CD4-positive, alpha-beta memory T cell (primary cell): ENCODE results near the gene ERICH6. TPM values are rescaled to one million over a fixed set of nuclear protein-coding genes. Genes with fewer than 3 reads are reported as not detected.

Experiments
- CTCF ChIA-PET: fragments of 350-600 bp; sonication (Branson Sonifier 250); formaldehyde crosslinking; loops from one replicate; lab custom pipeline; 2021; ENCODE audit warnings: inconsistent platforms; ENCODE audit not compliant: partially characterized antibody; lab: Charles Lee
- POLR2A ChIA-PET: fragments of 350-600 bp; sonication (Branson Sonifier 250); formaldehyde crosslinking; loops from one replicate; lab custom pipeline; 2021; ENCODE audit not compliant: partially characterized antibody; lab: Charles Lee
- DNase-seq, 5 donors: peaks; one replicate each; pipeline versions ENCODE4 v3.0.0 to v3.0.0-alpha.2; 2020 to 2022; ENCODE audit warnings: mixed read lengths in 1 of 5
- H3K27ac ChIP-seq: one replicate; pipeline ENCODE4 v1.7.0; 2013; ENCODE audit warnings: low read depth, low read length
- H3K27me3 ChIP-seq: 2 replicates; pipeline ENCODE4 v1.7.0; 2013; ENCODE audit warnings: mild to moderate bottlenecking, low read length, moderate library complexity; ENCODE audit not compliant: insufficient read depth
- H3K36me3 ChIP-seq: 2 replicates; pipeline ENCODE4 v1.7.0; 2013; ENCODE audit warnings: mild to moderate bottlenecking, low read length, moderate library complexity; ENCODE audit not compliant: insufficient read depth
- H3K4me1 ChIP-seq: 2 replicates; pipeline ENCODE4 v1.7.0; 2013; ENCODE audit warnings: mild to moderate bottlenecking, low read length, moderate library complexity; ENCODE audit not compliant: insufficient read depth
- H3K4me3 ChIP-seq, 2 donors: one replicate each; pipeline ENCODE4 v1.7.0; 2013; ENCODE audit warnings: low read length in 2 of 2, mild to moderate bottlenecking in 1 of 2
- H3K9me3 ChIP-seq, 2 donors: one replicate each; pipeline ENCODE4 v1.7.0; 2013; ENCODE audit warnings: low read length in 2 of 2, control low read depth in 1 of 2; ENCODE audit not compliant: control insufficient read depth in 1 of 2
- H3K27ac Mint-ChIP-seq, 7 donors: one replicate each; pipeline ENCODE4 v1.8.0; 2020 to 2021; ENCODE audit warnings: mixed read lengths in 7 of 7, mild to moderate bottlenecking in 6 of 7, inconsistent platforms in 3 of 7, moderate library complexity in 3 of 7
- H3K27me3 Mint-ChIP-seq, 2 donors: one replicate each; pipeline ENCODE4 v1.8.0; 2020 to 2021; ENCODE audit warnings: mixed read lengths in 2 of 2
- H3K36me3 Mint-ChIP-seq, 2 donors: one replicate each; pipeline ENCODE4 v1.8.0; 2020 to 2021; ENCODE audit warnings: mixed read lengths in 2 of 2, inconsistent platforms in 1 of 2, mild to moderate bottlenecking in 1 of 2
- H3K4me1 Mint-ChIP-seq, 4 donors: one replicate each; pipeline ENCODE4 v1.8.0; 2020 to 2021; ENCODE audit warnings: mixed read lengths in 4 of 4, mild to moderate bottlenecking in 1 of 4
- H3K4me3 Mint-ChIP-seq, 8 donors: one replicate each; pipeline ENCODE4 v1.8.0; 2020 to 2021; ENCODE audit warnings: mixed read lengths in 8 of 8, mild to moderate bottlenecking in 7 of 8, moderate library complexity in 6 of 8, inconsistent platforms in 3 of 8
- H3K9me3 Mint-ChIP-seq, 8 donors: one replicate each; pipeline ENCODE4 v1.8.0; 2020 to 2021; ENCODE audit warnings: mixed read lengths in 8 of 8, mild to moderate bottlenecking in 5 of 8, inconsistent platforms in 3 of 8, moderate library complexity in 1 of 8
- intact Hi-C: fragments of 100-400 bp; cut with micrococcal nuclease; formaldehyde crosslinking; loops from one replicate; pipeline ENCODE4 v1.15.1; 2023
- polyA plus RNA-seq, 2 donors: library from polyadenylated mRNA; unstranded; fragments of 300-500 nt; fragmentation: Illumina TruSeq; gene quantifications; one replicate each; pipeline ENCODE4 v1.2.3, GENCODE V29; 2021
- total RNA-seq, 2 experiments: library from RNA; stranded (reverse); gene quantifications; one replicate each; pipeline ENCODE4 v1.2.3, GENCODE V29; 2021

Gene ERICH6
- total RNA-seq (not detected), polyA plus RNA-seq (under 1 TPM in 1 of 2 donors, not detected in 1; 0.75 TPM)

DNA sequence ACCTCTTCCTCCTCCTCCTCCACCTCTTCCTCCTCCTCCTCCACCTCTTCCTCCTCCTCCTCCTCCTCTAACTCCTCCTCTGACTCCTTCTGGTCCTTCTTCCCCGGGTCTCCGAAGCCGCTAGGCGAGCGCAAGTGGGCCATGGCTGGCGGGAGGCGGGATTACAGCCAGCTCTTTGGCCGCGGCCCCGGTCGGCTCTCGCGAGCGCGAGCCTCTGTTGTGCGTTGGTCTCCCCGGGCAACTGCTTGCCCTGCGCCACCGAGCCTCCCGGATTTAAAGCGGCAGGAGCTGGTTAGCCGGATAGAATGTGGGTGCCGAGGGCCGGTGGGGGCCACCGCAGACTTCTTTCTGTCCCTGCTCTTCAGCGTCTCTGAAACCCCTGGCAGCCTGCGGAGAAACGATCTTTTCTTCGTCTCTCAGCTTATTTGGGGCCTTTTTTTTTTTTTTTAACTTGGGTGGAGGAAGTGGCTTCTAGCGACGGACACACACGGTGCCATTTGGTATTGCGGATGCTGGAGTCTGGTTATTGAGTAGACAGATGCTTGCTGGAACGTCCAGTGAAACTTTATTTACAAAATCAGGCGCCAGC, at the start of gene ERICH6:
Gene ERICH6, minus strand, starts transcription at position 165 of the 589 bp plus-strand sequence. Its CDS starts 22 bp downstream, at position 143.
- H3K9me3 ChIP-seq = no peaks in the 10 kb centered on the region
- POLR2A ChIA-PET = interaction anchor here (0.6 to 4.8 kb wide), 16 partner anchors 8 to 295 kb away, joined by 3 to 94 read pairs (median 4); partner anchors contain the start of genes EIF2A, SELENOT, SERP1 and SIAH2
- H3K9me3 Mint-ChIP-seq = peaks cover 0 to 2% (median 0%) of the 10 kb centered on the region in 8 donors
- H3K27ac ChIP-seq = peak within 1 kb of the TSS; percentile 82
- H3K36me3 ChIP-seq = no peaks in the 10 kb centered on the region
- H3K27ac Mint-ChIP-seq = peak within 1 kb of the TSS; percentile 94 to 99 (median 98)
- peak within 1 kb of the TSS; percentile 92 to 99 (median 96) for H3K4me3 Mint-ChIP-seq
- peaks cover 17 to 20% of the 10 kb centered on the region in 2 donors for H3K36me3 Mint-ChIP-seq
- CTCF ChIA-PET = interaction anchor here (0.7 to 3.1 kb wide), 11 partner anchors 15 to 521 kb away, joined by 3 to 16 read pairs (median 3); partner anchors contain the start of genes SELENOT and SIAH2
- no peaks in the 10 kb centered on the region for H3K27me3 ChIP-seq
- intact Hi-C loops = loop anchor here (1.0 to 10.0 kb wide), 5 partner anchors 59 to 296 kb away; partner anchors contain the start of genes EIF2A, SELENOT, SERP1 and SIAH2
- peaks cover 11 to 30% (median 19%) of the 10 kb centered on the region in 4 donors for H3K4me1 Mint-ChIP-seq
- H3K4me1 ChIP-seq = peaks cover 14% of the 10 kb centered on the region
- H3K4me3 ChIP-seq = peak within 1 kb of the TSS; percentile 78 to 88
- DNase-seq = peak; percentile 75 to 84 (median 82)
- no peaks in the 10 kb centered on the region for H3K27me3 Mint-ChIP-seq

DNA sequence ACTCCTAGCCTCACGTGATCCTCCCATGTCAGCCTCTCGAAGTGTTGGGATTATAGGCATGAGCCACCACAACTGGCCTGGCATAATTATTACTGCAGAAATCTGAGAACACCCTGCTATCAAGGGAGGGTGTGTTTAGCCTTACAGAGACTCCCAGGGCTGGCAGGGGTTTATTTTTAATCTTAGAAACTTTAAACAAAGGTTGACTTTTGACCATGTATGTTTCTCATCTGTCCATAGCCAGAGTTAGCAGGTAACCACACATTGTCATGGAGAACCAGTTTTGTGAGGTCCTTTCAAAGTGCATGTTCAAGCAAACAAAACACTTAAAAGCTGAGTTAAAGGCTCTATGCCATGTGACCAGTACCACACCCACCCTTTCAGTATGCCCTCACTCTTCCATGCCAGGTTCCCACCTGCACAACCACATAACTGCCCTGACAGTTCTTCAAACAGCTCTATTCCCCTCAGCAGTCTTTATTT, 48.1 kb upstream of the ERICH6 start:
- intact Hi-C loops = no loop called here

DNA sequence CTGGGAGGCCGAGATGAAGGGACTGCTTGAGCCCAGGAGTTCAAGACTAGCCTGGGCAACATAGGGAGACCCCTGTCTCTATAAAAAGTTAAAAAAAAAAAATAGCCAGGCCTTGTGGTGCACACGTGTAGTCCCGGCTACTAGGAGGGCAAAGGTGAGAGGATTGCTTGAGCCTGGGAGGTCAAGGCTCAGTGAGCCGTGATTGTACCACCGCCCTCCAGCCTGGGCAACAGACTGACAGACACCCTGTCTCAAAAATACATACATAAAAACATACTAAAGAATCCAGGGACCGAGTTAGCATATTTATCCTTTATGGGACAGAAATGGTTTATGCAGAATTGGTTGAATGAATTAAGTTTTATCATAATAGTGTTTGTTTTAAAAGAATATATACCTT, 45.5 kb upstream of the ERICH6 start:
- Histone ChIP-seq H3K27me3 (no peaks in the 10 kb centered on the region), H3K27ac (no peak overlapping the region), H3K36me3 (no peaks in the 10 kb centered on the region), H3K4me1 (peaks cover 69% of the 10 kb centered on the region), H3K9me3 (no peaks in the 10 kb centered on the region), H3K4me3 (no peak overlapping the region)
- H3K36me3 Mint-ChIP-seq = peaks cover 18 to 19% of the 10 kb centered on the region in 2 donors
- H3K4me3 Mint-ChIP-seq = no peak overlapping the region
- peak overlapping the region in 3 of 7 donors; percentile 25 to 77 (median 56) for H3K27ac Mint-ChIP-seq
- no peaks in the 10 kb centered on the region for H3K27me3 Mint-ChIP-seq
- H3K4me1 Mint-ChIP-seq = peaks cover 64 to 95% (median 81%) of the 10 kb centered on the region in 4 donors
- H3K9me3 Mint-ChIP-seq = no peaks in the 10 kb centered on the region
- ChIA-PET CTCF (interaction anchor here (0.9 kb wide), 1 partner anchor 10 kb away, joined by 5 read pairs; no protein-coding TSS in a partner anchor), POLR2A (interaction anchor here (1.3 kb wide), 1 partner anchor 13 kb away, joined by 6 read pairs; no protein-coding TSS in a partner anchor)
- intact Hi-C loops = no loop called here
- DNase-seq = no peak

More for the DNA sequence above, 48.1 kb upstream of the ERICH6 start:
- Histone ChIP-seq H3K27ac (no peak overlapping the region), H3K36me3 (no peaks in the 10 kb centered on the region), H3K4me1 (peaks cover 63% of the 10 kb centered on the region), H3K4me3 (no peak overlapping the region), H3K9me3 (no peaks in the 10 kb centered on the region), H3K27me3 (no peaks in the 10 kb centered on the region)
- H3K4me1 Mint-ChIP-seq = peaks cover 56 to 91% (median 77%) of the 10 kb centered on the region in 4 donors
- H3K27ac Mint-ChIP-seq = peak overlapping the region in 5 of 7 donors; percentile 35 to 62 (median 48)
- ChIA-PET CTCF (no interaction called here), POLR2A (interaction anchor here (4.2 kb wide), 1 partner anchor 11 kb away, joined by 26 read pairs; the partner anchor contains the start of gene SIAH2)
- H3K4me3 Mint-ChIP-seq = peak overlapping the region in 1 of 8 donors; percentile 47
- H3K36me3 Mint-ChIP-seq = peaks cover 27 to 33% of the 10 kb centered on the region in 2 donors
- no peaks in the 10 kb centered on the region for H3K27me3 Mint-ChIP-seq
- no peak for DNase-seq
- no peaks in the 10 kb centered on the region for H3K9me3 Mint-ChIP-seq

DNA sequence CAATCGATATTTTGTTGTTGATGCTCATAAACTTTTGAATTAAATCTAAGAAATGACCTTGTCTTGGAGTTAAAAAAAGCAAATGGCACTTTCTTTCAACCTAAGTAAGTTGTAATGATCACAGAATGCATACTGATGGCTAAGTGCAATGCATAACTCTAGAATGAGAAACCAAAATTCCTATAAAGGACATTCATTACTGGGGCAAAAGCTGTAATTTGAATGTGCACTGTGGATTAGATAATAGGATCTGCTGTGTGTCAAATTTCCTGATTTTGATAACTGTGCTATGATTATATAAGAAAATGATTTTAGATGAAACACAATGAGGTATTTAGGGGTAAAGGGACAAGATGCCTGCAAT, 44.9 kb upstream of the ERICH6 start:
- POLR2A ChIA-PET = interaction anchor here (1.1 to 1.3 kb wide), 2 partner anchors 11 to 13 kb away, joined by 4 to 6 read pairs; no protein-coding TSS in a partner anchor

DNA sequence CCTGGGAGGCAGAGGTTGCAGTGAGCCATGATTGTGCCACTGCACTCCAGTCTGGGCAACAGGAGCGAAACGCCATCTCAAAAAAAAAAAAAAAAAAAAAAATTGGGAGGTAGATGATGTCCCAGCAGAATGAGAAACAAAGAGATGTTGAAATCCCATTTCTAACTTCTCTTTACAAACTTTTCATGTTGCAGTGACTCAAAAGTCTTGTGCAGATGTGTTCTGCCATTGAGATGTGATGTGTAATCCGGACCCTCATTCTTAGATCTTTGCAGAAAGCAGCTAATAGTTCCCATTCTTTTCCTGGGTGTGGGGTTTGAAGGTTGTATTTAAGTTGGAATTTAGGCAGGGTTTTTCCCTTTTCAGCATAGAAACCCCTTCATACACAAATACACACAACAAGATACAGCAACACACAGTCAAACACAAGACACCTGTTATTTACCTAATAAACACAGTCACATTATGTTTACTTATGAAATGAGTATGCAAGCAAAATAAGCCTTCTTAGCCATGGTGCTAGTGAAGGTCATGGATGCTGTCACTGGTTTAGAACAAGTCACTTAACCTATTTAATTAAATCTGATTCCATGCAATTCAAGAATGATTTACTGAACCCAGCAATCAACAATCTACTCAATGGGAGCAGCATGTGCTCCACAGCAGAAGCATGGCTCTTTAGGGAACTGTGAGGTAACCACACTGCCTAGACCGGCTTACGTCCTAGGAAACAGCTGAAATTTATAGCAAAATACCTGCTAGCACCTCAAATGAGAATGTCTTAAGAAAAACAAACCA, 44.4 kb upstream of the ERICH6 start:
- Mint-ChIP-seq H3K4me1 (peaks cover 64 to 95% (median 80%) of the 10 kb centered on the region in 4 donors), H3K4me3 (no peak overlapping the region), H3K9me3 (no peaks in the 10 kb centered on the region), H3K36me3 (peaks cover 11 to 21% of the 10 kb centered on the region in 2 donors), H3K27ac (peak overlapping the region in 2 of 7 donors; percentile 60 to 62), H3K27me3 (no peaks in the 10 kb centered on the region)
- Histone ChIP-seq H3K27me3 (no peaks in the 10 kb centered on the region), H3K9me3 (no peaks in the 10 kb centered on the region), H3K36me3 (no peaks in the 10 kb centered on the region), H3K4me3 (no peak overlapping the region), H3K27ac (no peak overlapping the region), H3K4me1 (peaks cover 70% of the 10 kb centered on the region)
- CTCF ChIA-PET = interaction anchor here (1.9 kb wide), 1 partner anchor 14 kb away, joined by 7 read pairs; no protein-coding TSS in a partner anchor
- POLR2A ChIA-PET = interaction anchor here (1.0 to 1.3 kb wide), 4 partner anchors 11 to 15 kb away, joined by 3 to 6 read pairs (median 4); partner anchors contain the start of gene SIAH2
- intact Hi-C loops = no loop called here
- DNase-seq = no peak

More for the DNA sequence above, 44.9 kb upstream of the ERICH6 start:
- Histone ChIP-seq H3K9me3 (no peaks in the 10 kb centered on the region), H3K27ac (no peak overlapping the region), H3K36me3 (no peaks in the 10 kb centered on the region), H3K4me3 (no peak overlapping the region), H3K4me1 (peaks cover 69% of the 10 kb centered on the region), H3K27me3 (no peaks in the 10 kb centered on the region)
- no peaks in the 10 kb centered on the region for H3K27me3 Mint-ChIP-seq
- CTCF ChIA-PET = no interaction called here
- no peaks in the 10 kb centered on the region for H3K9me3 Mint-ChIP-seq
- H3K36me3 Mint-ChIP-seq = peaks cover 14 to 17% of the 10 kb centered on the region in 2 donors
- H3K4me1 Mint-ChIP-seq = peaks cover 63 to 95% (median 79%) of the 10 kb centered on the region in 4 donors
- intact Hi-C loops = no loop called here
- H3K4me3 Mint-ChIP-seq = peak overlapping the region in 2 of 8 donors; percentile 2 to 24
- H3K27ac Mint-ChIP-seq = peak overlapping the region in 5 of 7 donors; percentile 1 to 77 (median 25)
- DNase-seq = no peak

DNA sequence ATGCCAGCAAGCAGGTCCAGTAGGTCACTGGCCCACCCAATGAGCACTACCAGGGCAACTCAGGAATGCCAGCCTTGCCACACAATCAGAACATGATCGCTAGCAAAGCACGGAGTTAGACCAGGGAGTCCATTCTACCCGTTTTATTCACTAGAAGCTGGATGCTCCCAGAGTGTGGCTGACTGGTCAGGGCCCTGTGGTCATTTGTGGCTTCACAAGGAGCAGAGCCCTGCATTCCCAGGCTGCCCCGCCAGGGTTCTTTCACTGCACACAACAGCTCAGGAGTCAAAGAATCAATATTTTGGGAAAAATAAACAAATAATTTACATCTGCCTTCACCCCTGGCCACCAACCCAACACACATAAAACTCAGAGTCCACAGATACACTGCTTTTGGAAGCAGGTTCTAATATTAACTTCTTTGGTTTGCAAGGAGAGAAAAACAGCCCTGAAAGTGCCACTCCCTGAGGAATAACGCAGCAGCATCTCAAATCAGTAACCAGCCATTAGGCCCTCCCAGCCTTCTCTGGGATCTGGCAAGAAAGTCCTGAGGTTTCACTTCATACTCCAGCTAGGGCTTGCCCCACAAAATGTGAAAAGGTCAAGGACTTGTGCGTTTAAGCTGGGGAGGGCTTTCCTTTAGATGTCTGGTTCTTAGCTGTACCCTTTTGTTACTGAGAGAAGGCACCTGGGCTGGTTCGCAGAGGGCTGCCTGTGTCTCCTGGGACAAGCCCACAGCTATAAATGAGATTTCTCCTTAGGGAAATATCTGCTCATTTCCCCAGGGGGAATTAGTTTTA, 43.3 kb upstream of the ERICH6 start:
- H3K9me3 Mint-ChIP-seq = no peaks in the 10 kb centered on the region
- peak overlapping the region in 6 of 7 donors; percentile 15 to 61 (median 44) for H3K27ac Mint-ChIP-seq
- H3K27ac ChIP-seq = no peak overlapping the region
- CTCF ChIA-PET = interaction anchor here (1.9 kb wide), 1 partner anchor 15 kb away, joined by 7 read pairs; no protein-coding TSS in a partner anchor
- no peaks in the 10 kb centered on the region for H3K27me3 Mint-ChIP-seq
- peak overlapping the region in 2 of 8 donors; percentile 22 to 39 for H3K4me3 Mint-ChIP-seq
- H3K36me3 ChIP-seq = peaks cover 10% of the 10 kb centered on the region
- no peaks in the 10 kb centered on the region for H3K9me3 ChIP-seq
- H3K36me3 Mint-ChIP-seq = peaks cover 14 to 24% of the 10 kb centered on the region in 2 donors
- intact Hi-C loops = no loop called here
- no peaks in the 10 kb centered on the region for H3K27me3 ChIP-seq
- POLR2A ChIA-PET = interaction anchor here (1.0 to 1.6 kb wide), 3 partner anchors 13 to 16 kb away, joined by 3 read pairs; partner anchors contain the start of gene SIAH2
- DNase-seq = no peak
- H3K4me1 ChIP-seq = peaks cover 67% of the 10 kb centered on the region
- no peak overlapping the region for H3K4me3 ChIP-seq
- H3K4me1 Mint-ChIP-seq = peaks cover 62 to 94% (median 79%) of the 10 kb centered on the region in 4 donors
